Measurements from ENCODE around the gene MELTF.
"Not testable (repeated sequence)": the region's sequence is repeated elsewhere in the genome, so short reads cannot be mapped to it uniquely, and the experiment has no call there.

Gene MELTF

GRCh38 chr3:197029511-197030167, at the start of gene MELTF:
TSS of gene MELTF (minus strand) at chr3:197029817. CDS start at chr3:197029702, 115 bp downstream.
- DNase-seq (ENCODE audit: low read depth), result peak; percentile 62

GRCh38 chr3:197076415-197076814, 46.8 kb upstream of the MELTF start:
- no peak for DNase-seq (ENCODE audit: low read depth)

- no peak for DNase-seq (ENCODE audit: low read depth)
Observed at GRCh38 chr3:197068077-197068476, 38.5 kb upstream of the MELTF start.

GRCh38 chr3:197064771-197065170, 35.2 kb upstream of the MELTF start:
- no peak for DNase-seq (ENCODE audit: low read depth)

- DNase-seq (ENCODE audit: low read depth), result no peak
Observed at GRCh38 chr3:197062446-197062845, 32.8 kb upstream of the MELTF start.

GRCh38 chr3:197051637-197052036, 22.0 kb upstream of the MELTF start:
- DNase-seq (ENCODE audit: low read depth), result not testable (repeated sequence)

- no peak for DNase-seq (ENCODE audit: low read depth)
Observed at GRCh38 chr3:197050511-197050910, 20.9 kb upstream of the MELTF start.

- no peak for DNase-seq (ENCODE audit: low read depth)
Observed at GRCh38 chr3:197042539-197042938, 12.9 kb upstream of the MELTF start.

- DNase-seq (ENCODE audit: low read depth), result no peak
Observed at GRCh38 chr3:197041875-197042488, 12.4 kb upstream of the MELTF start.

GRCh38 chr3:197040658-197041057, 11.0 kb upstream of the MELTF start:
- DNase-seq (ENCODE audit: low read depth), result no peak

GRCh38 chr3:197038679-197039462, 9.3 kb upstream of the MELTF start:
- peak; percentile 39 for DNase-seq (ENCODE audit: low read depth)

GRCh38 chr3:197035577-197035976, 6.0 kb upstream of the MELTF start:
- no peak for DNase-seq (ENCODE audit: low read depth)

- not testable (repeated sequence) for DNase-seq (ENCODE audit: low read depth)
Observed at GRCh38 chr3:197034778-197035177, 5.2 kb upstream of the MELTF start.

- not testable (repeated sequence) for DNase-seq (ENCODE audit: low read depth)
Observed at GRCh38 chr3:197033764-197034163, 4.1 kb upstream of the MELTF start.

- DNase-seq (ENCODE audit: low read depth), result peak; percentile 97
Observed at GRCh38 chr3:197031315-197032285, 2.0 kb upstream of the MELTF start.

GRCh38 chr3:197030379-197031314, 1.0 kb upstream of the MELTF start:
- DNase-seq (ENCODE audit: low read depth), result peak; percentile 14

GRCh38 chr3:197028728-197029510, 698 bp downstream of the MELTF start:
- DNase-seq (ENCODE audit: low read depth), result peak; percentile 23

- no peak for DNase-seq (ENCODE audit: low read depth)
Observed at GRCh38 chr3:197027896-197028727, 1.5 kb downstream of the MELTF start.
